Left lung (tissue), 10 donors: Measurements from ENCODE around the gene WWOX. TPM values are rescaled to one million over a fixed set of nuclear protein-coding genes. Genes with fewer than 3 reads are reported as not detected.

Source experiments
- ATAC-seq: fragments of 200-7000 bp; cut with Tn5 transposase; one replicate; pipeline ENCODE4 v1.9.1; 2020; ENCODE audit warnings: moderate library complexity
- DNase-seq, 4 donors: peaks; one replicate each; pipeline ENCODE4 v3.0.0-alpha.2; 2013 to 2020
- H3K27ac ChIP-seq, 2 donors: fragments of 200-600 bp; sonication (generic) in 1 of 2; one replicate each; pipeline versions ENCODE4 v1.5.0 to v1.8.0; 2020 to 2021
- H3K27me3 ChIP-seq, 2 donors: fragments of 200-600 bp; sonication (generic) in 1 of 2; one replicate each; pipeline versions ENCODE4 v1.5.0 to v1.8.0; 2020 to 2021
- H3K36me3 ChIP-seq, 2 donors: fragments of 200-600 bp; sonication (generic) in 1 of 2; one replicate each; pipeline versions ENCODE4 v1.5.0 to v1.8.0; 2020 to 2021
- H3K4me1 ChIP-seq, 2 donors: fragments of 200-600 bp; one replicate each; pipeline ENCODE4 v1.8.0; 2021
- H3K4me3 ChIP-seq, 2 donors: fragments of 200-600 bp; sonication (generic) in 1 of 2; one replicate each; pipeline versions ENCODE4 v1.5.0 to v1.8.0; 2020 to 2021; ENCODE audit warnings: mild to moderate bottlenecking in 1 of 2
- H3K9me3 ChIP-seq, 2 donors: fragments of 200-600 bp; sonication (generic) in 1 of 2; one replicate each; pipeline versions ENCODE4 v1.5.0 to v1.8.0; 2020 to 2021
- intact Hi-C, 2 donors: fragments of 100-400 bp; cut with DNase I; formaldehyde crosslinking; loops; one replicate each; pipeline versions ENCODE4 v1.11.2 to v1.14.2; 2022
- polyA plus RNA-seq, 6 donors: library from polyadenylated mRNA; unstranded; fragments of 120-200 nt; gene quantifications; one replicate each; pipeline ENCODE4 v1.2.1, GENCODE V29; 2013; ENCODE audit not compliant: insufficient read length in 6 of 6
- total RNA-seq, 2 donors: library from RNA; stranded (reverse); fragmentation: NEBNext Ultra II Directional; extraction: Animal tissue kit (Norgen Biotek cat#: 25700); gene quantifications; one replicate each; pipeline ENCODE4 v1.2.1, GENCODE V29; 2021
- TF ChIP-seq, protein P1 (sequence below), 2 donors: fragments of 200-600 bp; sonication (generic) in 1 of 2; IDR thresholded peaks; one replicate each; pipeline versions ENCODE4 v1.5.0 to v1.8.0; 2021; ENCODE audit warnings: antibody characterized with exemption in 2 of 2
- donor health status: DM: no; HTN: yes; CAD: no.
- donor health status: DM: no; HTN: no; CAD: no.

WWOX gene
- total and polyA plus RNA-seq, 8 donors: 17.2 to 40.3 (median 30.8) TPM

DNA sequence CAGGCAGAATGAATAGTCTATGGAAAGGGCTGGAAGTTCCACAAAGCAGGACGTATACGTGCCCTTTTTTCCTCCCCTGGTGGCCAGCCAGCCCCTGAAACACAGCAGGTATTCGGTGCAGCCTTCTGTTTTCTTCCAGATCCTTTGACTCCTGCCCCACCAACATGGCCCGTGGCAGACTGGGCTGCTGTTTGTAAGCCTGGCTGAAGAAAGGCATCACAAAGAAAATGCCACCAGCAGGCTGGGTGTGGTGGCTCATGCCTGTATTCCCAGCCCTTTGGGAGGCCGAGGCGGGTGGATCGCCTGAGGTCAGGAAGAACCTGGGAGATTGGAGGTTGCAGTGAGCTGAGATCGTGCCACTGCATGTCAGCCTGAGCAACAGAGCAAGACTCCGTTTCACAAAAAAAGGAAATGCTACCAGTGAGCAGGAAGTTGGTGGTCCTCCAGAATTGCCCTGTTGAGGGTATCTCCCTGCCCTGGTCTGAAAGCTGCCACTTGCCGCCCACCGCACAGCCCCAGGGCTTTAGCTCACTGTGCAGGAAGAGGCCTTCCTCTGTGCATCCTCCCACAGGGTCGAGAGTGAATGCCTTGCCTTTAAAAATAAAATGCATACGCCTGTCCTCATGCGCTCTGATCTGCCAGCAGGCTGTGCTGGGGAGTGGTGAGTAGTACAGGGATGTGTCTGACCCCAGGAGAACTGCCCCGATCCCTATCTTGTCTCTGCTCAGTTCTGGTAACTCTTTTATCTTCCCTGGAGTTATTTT is 913.4 kb downstream of the WWOX start:
- Histone ChIP-seq H3K27me3 (no peaks in the 10 kb centered on the region), H3K4me3 (no peak overlapping the region), H3K4me1 (no peaks in the 10 kb centered on the region), H3K9me3 (no peaks in the 10 kb centered on the region), H3K27ac (no peak overlapping the region), H3K36me3 (no peaks in the 10 kb centered on the region)
- TF ChIP-seq, protein P1, sequence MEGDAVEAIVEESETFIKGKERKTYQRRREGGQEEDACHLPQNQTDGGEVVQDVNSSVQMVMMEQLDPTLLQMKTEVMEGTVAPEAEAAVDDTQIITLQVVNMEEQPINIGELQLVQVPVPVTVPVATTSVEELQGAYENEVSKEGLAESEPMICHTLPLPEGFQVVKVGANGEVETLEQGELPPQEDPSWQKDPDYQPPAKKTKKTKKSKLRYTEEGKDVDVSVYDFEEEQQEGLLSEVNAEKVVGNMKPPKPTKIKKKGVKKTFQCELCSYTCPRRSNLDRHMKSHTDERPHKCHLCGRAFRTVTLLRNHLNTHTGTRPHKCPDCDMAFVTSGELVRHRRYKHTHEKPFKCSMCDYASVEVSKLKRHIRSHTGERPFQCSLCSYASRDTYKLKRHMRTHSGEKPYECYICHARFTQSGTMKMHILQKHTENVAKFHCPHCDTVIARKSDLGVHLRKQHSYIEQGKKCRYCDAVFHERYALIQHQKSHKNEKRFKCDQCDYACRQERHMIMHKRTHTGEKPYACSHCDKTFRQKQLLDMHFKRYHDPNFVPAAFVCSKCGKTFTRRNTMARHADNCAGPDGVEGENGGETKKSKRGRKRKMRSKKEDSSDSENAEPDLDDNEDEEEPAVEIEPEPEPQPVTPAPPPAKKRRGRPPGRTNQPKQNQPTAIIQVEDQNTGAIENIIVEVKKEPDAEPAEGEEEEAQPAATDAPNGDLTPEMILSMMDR (IDR thresholded peaks at IDR 0.05): no peak
- intact Hi-C loops: no loop called here
- DNase-seq: no peak
- no peak for ATAC-seq

DNA sequence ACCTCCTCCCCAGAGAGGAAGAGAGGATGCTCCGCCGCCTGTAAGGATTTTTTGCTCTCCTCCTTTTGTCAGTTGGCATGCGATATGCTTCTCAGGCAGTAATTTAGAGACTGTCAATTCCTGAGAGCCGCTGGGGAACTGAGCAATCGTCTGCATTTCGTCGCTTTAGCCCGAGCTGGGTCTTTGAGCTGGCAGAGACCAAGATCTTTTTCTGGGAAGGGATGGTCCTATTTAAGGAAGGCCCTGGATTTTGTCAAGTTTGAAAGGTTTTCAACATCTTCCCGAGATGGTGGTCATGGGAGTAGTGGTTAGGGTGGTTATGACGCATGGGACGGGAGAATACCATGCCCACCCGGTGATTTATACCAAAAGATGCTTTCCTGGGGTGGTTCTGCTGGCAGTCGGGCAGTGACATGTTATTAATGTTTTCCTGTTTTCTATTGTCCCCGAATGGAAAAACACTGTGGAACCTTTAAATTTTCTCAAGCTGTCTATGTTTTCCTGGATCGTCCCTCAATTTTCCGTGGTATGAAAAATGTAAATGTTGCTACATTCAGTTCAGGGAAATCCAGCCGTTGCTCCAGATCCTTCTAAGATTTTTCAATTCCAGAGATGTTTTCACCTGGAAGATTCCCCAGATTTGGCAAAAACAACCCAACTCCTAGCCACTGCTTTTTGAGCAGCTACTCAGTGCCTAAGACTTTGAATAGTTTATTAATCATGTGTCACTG is 914.6 kb downstream of the WWOX start:
- TF ChIP-seq, protein P1 (IDR thresholded peaks at IDR 0.05): no peak
- ATAC-seq: no peak
- no peak overlapping the region for H3K27ac ChIP-seq
- intact Hi-C loops: no loop called here
- no peaks in the 10 kb centered on the region for H3K36me3 ChIP-seq
- H3K4me3 ChIP-seq: no peak overlapping the region
- no peaks in the 10 kb centered on the region for H3K4me1 ChIP-seq
- no peaks in the 10 kb centered on the region for H3K9me3 ChIP-seq
- DNase-seq: no peak
- no peaks in the 10 kb centered on the region for H3K27me3 ChIP-seq

DNA sequence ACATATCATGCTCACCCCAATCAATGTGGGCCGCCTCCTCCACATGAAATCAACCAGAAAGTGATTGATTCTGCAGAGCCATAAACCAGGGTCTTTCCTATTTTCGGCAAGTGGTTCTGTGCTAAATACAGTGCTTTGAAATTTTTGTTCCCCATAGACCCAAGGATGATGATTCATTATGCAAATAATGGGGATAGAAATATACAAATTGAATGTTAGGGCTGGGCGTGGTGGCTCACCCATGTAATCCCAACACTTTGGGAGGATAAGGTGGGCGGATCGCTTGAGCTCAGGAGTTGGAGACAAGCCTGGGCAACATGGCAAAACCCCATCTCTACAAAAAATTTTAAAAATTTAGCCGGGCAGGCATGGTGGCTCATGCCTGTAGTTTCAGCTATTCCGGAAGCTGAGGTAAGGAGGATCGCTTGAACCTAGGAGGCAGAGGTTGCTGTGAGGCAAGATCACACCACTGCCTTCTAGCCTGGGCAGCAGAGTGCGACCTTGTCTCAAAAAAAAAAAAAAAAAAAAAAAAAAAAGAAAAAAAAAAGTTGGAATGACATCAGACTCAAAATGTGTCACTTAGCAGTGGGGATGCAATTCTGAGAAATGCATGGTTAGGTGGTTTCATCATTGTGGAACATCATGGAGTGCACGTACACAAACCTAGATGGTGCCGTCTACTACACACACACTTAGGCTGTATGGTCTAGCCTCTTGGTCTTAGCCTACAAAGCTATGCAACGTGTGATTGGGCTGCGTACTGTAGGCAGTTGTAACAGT is 919.4 kb downstream of the WWOX start:
- Histone ChIP-seq H3K27me3 (no peaks in the 10 kb centered on the region), H3K4me3 (no peak overlapping the region), H3K4me1 (no peaks in the 10 kb centered on the region), H3K27ac (no peak overlapping the region), H3K36me3 (no peaks in the 10 kb centered on the region), H3K9me3 (no peaks in the 10 kb centered on the region)
- TF ChIP-seq, protein P1 (IDR thresholded peaks at IDR 0.05): no peak
- no peak for ATAC-seq
- intact Hi-C loops: no loop called here
- DNase-seq: no peak

DNA sequence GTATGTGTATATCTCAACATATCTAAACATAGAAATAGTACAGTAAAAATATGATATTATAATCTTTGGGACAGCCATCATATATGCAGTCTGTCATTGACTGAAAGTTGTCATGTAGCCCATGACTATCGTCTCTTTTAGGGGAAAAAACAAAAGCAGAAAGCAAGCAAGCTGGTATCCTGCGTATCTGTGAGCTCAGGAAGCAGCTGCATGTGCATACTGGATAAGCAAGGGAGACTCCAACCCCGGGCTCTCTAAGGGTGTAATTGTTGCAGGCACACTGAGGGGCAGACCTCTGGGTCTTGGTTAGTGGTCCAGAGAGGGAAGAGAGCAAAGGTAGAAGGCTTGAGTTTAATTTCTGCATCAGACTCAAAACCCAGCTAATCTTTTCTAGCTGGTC is 920.0 kb downstream of the WWOX start:
- DNase-seq (no peak), ATAC-seq (no peak)
- TF ChIP-seq, protein P1 (IDR thresholded peaks at IDR 0.05): no peak
- no peaks in the 10 kb centered on the region for H3K36me3 ChIP-seq
- no peaks in the 10 kb centered on the region for H3K4me1 ChIP-seq
- intact Hi-C loops: no loop called here
- no peaks in the 10 kb centered on the region for H3K9me3 ChIP-seq
- no peaks in the 10 kb centered on the region for H3K27me3 ChIP-seq
- no peak overlapping the region for H3K27ac ChIP-seq
- H3K4me3 ChIP-seq: no peak overlapping the region
